ENCODE results near the gene ZRANB3.

The ZRANB3 gene

DNA sequence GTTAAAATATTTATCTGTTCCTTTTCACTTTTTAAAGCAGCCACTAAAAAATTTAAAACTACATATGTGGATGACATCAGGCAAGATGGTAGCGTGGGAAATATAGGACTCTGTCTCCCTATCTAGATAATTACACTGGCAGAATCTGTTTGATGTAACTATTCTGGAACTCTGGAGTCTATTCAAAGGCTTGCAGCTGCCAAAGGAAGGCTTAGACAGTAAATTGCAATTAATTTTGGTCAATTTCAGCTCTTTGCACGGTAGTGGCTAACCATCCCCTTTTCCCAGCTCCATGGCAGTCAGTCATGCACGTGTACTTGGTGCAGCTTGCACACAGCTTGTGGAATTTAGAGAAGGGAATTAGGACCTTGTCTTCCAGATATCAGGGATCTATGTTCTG, 343.7 kb downstream of the ZRANB3 start:
- H3K27ac ChIP-seq (ENCODE audit: low read depth, low read length, poor library complexity, severe bottlenecking): no peak overlapping the region
- no peaks in the 10 kb centered on the region for H3K79me2 ChIP-seq (ENCODE audit: insufficient read depth, low read length)
- H3K4me2 ChIP-seq (ENCODE audit: low read length): no peak overlapping the region
- no peaks in the 10 kb centered on the region for H4K20me1 ChIP-seq (ENCODE audit: insufficient read depth, low read length)
- no peak overlapping the region for H3K9ac ChIP-seq (ENCODE audit: low read length)
- H3K9me2 ChIP-seq (ENCODE audit: low read depth, low read length): no peaks in the 10 kb centered on the region
- no peaks in the 10 kb centered on the region for H3F3A ChIP-seq (ENCODE audit: insufficient read depth, low read length)
- H3K27me3 ChIP-seq (ENCODE audit: insufficient read depth, low read length): no peaks in the 10 kb centered on the region
- no peaks in the 10 kb centered on the region for H3K4me1 ChIP-seq (ENCODE audit: insufficient read depth, low read length, severe bottlenecking)
- H3K4me3 ChIP-seq (ENCODE audit: low read depth, low read length, poor library complexity, severe bottlenecking): no peak overlapping the region
- H2AFZ ChIP-seq (ENCODE audit: low read length): no peak overlapping the region
- peaks cover 10% of the 10 kb centered on the region; the same call in 1 of the 2 replicates for H3K9me3 ChIP-seq (ENCODE audit: low read length)
- TF ChIP-seq CTCF (IDR thresholded peaks at IDR 0.05; ENCODE audit: low read length) (no peak), EZH2 (IDR thresholded peaks at IDR 0.05; ENCODE audit: borderline replicate concordance, low read length) (no peak)
- no peaks in the 10 kb centered on the region for H3K36me3 ChIP-seq (ENCODE audit: insufficient read depth, low read length)

- H3K36me3 ChIP-seq (ENCODE audit: insufficient read depth, low read length): no peaks in the 10 kb centered on the region
Measured at GRCh38 chr2:135186054-135186453, 345.0 kb downstream of the ZRANB3 start.

GRCh38 chr2:135183822-135184221, 347.2 kb downstream of the ZRANB3 start:
- Histone ChIP-seq H3F3A (ENCODE audit: insufficient read depth, low read length) (no peaks in the 10 kb centered on the region), H3K4me3 (ENCODE audit: low read depth, low read length, poor library complexity, severe bottlenecking) (no peak overlapping the region), H3K4me1 (ENCODE audit: insufficient read depth, low read length, severe bottlenecking) (no peaks in the 10 kb centered on the region), H3K9ac (ENCODE audit: low read length) (no peak overlapping the region), H3K9me3 (ENCODE audit: low read length) (no peaks in the 10 kb centered on the region), H3K27ac (ENCODE audit: low read depth, low read length, poor library complexity, severe bottlenecking) (no peak overlapping the region), H3K27me3 (ENCODE audit: insufficient read depth, low read length) (no peaks in the 10 kb centered on the region), H2AFZ (ENCODE audit: low read length) (no peak overlapping the region), H3K4me2 (ENCODE audit: low read length) (no peak overlapping the region), H4K20me1 (ENCODE audit: insufficient read depth, low read length) (no peaks in the 10 kb centered on the region), H3K36me3 (ENCODE audit: insufficient read depth, low read length) (no peaks in the 10 kb centered on the region), H3K79me2 (ENCODE audit: insufficient read depth, low read length) (no peaks in the 10 kb centered on the region), H3K9me2 (ENCODE audit: low read depth, low read length) (no peaks in the 10 kb centered on the region)
- TF ChIP-seq EZH2 (IDR thresholded peaks at IDR 0.05; ENCODE audit: borderline replicate concordance, low read length): no peak
- no peak for TF ChIP-seq CTCF (IDR thresholded peaks at IDR 0.05; ENCODE audit: low read length)

More at GRCh38 chr2:135186054-135186453, 345.0 kb downstream of the ZRANB3 start:
- Histone ChIP-seq H3K4me1 (ENCODE audit: insufficient read depth, low read length, severe bottlenecking) (no peaks in the 10 kb centered on the region), H3K9me2 (ENCODE audit: low read depth, low read length) (no peaks in the 10 kb centered on the region), H4K20me1 (ENCODE audit: insufficient read depth, low read length) (no peaks in the 10 kb centered on the region), H3K79me2 (ENCODE audit: insufficient read depth, low read length) (no peaks in the 10 kb centered on the region), H3K4me3 (ENCODE audit: low read depth, low read length, poor library complexity, severe bottlenecking) (no peak overlapping the region), H3K9ac (ENCODE audit: low read length) (no peak overlapping the region), H3K27ac (ENCODE audit: low read depth, low read length, poor library complexity, severe bottlenecking) (no peak overlapping the region), H3K9me3 (ENCODE audit: low read length) (peaks cover 8% of the 10 kb centered on the region; the same call in 1 of the 2 replicates), H3K4me2 (ENCODE audit: low read length) (no peak overlapping the region), H3K27me3 (ENCODE audit: insufficient read depth, low read length) (no peaks in the 10 kb centered on the region), H2AFZ (ENCODE audit: low read length) (no peak overlapping the region), H3F3A (ENCODE audit: insufficient read depth, low read length) (no peaks in the 10 kb centered on the region)
- no peak for TF ChIP-seq EZH2 (IDR thresholded peaks at IDR 0.05; ENCODE audit: borderline replicate concordance, low read length)
- TF ChIP-seq CTCF (IDR thresholded peaks at IDR 0.05; ENCODE audit: low read length): no peak

Measured in OCI-LY1 (cell line).